ENCODE data around the gene FAM227B. TPM values are rescaled to one million over a fixed set of nuclear protein-coding genes. Genes with fewer than 3 reads are reported as not detected.
"Not testable (repeated sequence)": the region's sequence is repeated elsewhere in the genome, so short reads cannot be mapped to it uniquely, and the experiment has no call there.

FAM227B gene
- total RNA-seq, 1 experiment from 2014 or later: 3.3 TPM

DNA sequence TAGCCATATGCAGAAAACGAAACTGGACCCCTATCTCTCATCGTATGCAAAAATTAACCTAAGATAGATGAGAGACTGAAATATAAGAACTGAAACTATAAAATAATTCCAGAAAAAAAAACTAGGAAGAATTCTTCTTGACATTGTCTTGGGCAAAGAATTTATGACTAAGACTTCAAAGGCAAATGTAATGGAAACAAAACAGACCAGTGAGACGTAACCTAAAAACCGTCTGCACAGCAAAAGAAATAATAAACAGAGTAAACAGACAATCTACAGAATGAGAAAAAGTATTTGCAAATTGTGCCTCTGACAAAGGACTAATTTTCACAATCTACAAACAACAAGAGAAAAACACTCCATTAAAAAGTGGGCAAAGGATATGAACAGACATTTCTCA is 92.3 kb downstream of the FAM227B start:
- H3K4me2 ChIP-seq: no peak overlapping the region
- BruUV-seq (replicated peaks): no TSS peak
- no peaks in the 10 kb centered on the region for H3K36me3 ChIP-seq (ENCODE audit: low read depth)
- DNase-seq: no peak
- TF ChIP-seq, protein P1, sequence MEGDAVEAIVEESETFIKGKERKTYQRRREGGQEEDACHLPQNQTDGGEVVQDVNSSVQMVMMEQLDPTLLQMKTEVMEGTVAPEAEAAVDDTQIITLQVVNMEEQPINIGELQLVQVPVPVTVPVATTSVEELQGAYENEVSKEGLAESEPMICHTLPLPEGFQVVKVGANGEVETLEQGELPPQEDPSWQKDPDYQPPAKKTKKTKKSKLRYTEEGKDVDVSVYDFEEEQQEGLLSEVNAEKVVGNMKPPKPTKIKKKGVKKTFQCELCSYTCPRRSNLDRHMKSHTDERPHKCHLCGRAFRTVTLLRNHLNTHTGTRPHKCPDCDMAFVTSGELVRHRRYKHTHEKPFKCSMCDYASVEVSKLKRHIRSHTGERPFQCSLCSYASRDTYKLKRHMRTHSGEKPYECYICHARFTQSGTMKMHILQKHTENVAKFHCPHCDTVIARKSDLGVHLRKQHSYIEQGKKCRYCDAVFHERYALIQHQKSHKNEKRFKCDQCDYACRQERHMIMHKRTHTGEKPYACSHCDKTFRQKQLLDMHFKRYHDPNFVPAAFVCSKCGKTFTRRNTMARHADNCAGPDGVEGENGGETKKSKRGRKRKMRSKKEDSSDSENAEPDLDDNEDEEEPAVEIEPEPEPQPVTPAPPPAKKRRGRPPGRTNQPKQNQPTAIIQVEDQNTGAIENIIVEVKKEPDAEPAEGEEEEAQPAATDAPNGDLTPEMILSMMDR (conservative IDR thresholded peaks at IDR 0.05): no peak
- TF ChIP-seq EZH2 (IDR thresholded peaks at IDR 0.05; ENCODE audit: low read depth): no peak
- H3K4me1 ChIP-seq (replicated peaks; ENCODE audit: insufficient read depth): no peaks in the 10 kb centered on the region; the same call in 1 of the 2 replicates
- H3K4me3 ChIP-seq: no peak overlapping the region
- no peaks in the 10 kb centered on the region for H3K79me2 ChIP-seq (ENCODE audit: low read depth)
- H3K9me2 ChIP-seq (ENCODE audit: insufficient read depth): no peaks in the 10 kb centered on the region
- ChIA-PET CTCF (no interaction called here), POLR2A (ENCODE audit: unreplicated experiment) (no interaction called here)
- H4K20me1 ChIP-seq (ENCODE audit: insufficient read depth): no peaks in the 10 kb centered on the region
- H3K27ac ChIP-seq: no peak overlapping the region
- H2AFZ ChIP-seq: no peak overlapping the region
- H3K9me3 ChIP-seq (ENCODE audit: insufficient read depth, low read depth): no peaks in the 10 kb centered on the region
- intact Hi-C loops (cut with micrococcal nuclease; ENCODE audit: unreplicated experiment): no loop called here
- H3F3A ChIP-seq (ENCODE audit: insufficient read depth, low read depth): no peaks in the 10 kb centered on the region
- H3K27me3 ChIP-seq (ENCODE audit: insufficient read depth, low read depth): no peaks in the 10 kb centered on the region

DNA sequence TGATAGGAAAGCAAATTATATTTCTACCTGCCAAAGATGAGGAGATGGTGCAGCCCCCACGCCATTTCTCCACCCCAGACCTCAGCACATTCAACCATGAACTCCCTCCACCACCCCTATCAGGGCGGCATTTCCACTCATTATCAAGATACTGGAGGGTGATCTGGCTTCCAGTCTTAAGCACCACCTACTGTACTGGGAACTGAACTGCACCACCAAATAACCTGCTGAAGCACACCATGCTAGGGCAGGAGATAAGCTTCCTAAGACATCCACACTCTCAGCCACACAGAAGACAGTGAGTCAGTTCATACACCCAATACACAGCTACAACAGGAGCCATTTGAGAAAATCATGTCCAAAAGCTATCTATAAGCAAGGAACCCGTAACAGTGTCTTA is 98.8 kb downstream of the FAM227B start:
- no peaks in the 10 kb centered on the region for H4K20me1 ChIP-seq (ENCODE audit: insufficient read depth)
- no peak overlapping the region for H3K4me3 ChIP-seq
- TF ChIP-seq, protein P1 (conservative IDR thresholded peaks at IDR 0.05): no peak
- no peak for TF ChIP-seq EZH2 (IDR thresholded peaks at IDR 0.05; ENCODE audit: low read depth)
- BruUV-seq (replicated peaks): no TSS peak
- H3K36me3 ChIP-seq (ENCODE audit: low read depth): no peaks in the 10 kb centered on the region
- no peaks in the 10 kb centered on the region for H3K79me2 ChIP-seq (ENCODE audit: low read depth)
- ChIA-PET CTCF (no interaction called here), POLR2A (ENCODE audit: unreplicated experiment) (no interaction called here)
- H3K9me3 ChIP-seq (ENCODE audit: insufficient read depth, low read depth): no peaks in the 10 kb centered on the region
- H3K4me1 ChIP-seq (replicated peaks; ENCODE audit: insufficient read depth): no peaks in the 10 kb centered on the region
- H3K27me3 ChIP-seq (ENCODE audit: insufficient read depth, low read depth): no peaks in the 10 kb centered on the region
- no peak for DNase-seq
- intact Hi-C loops (cut with micrococcal nuclease; ENCODE audit: unreplicated experiment): no loop called here
- no peak overlapping the region for H2AFZ ChIP-seq
- no peaks in the 10 kb centered on the region for H3F3A ChIP-seq (ENCODE audit: insufficient read depth, low read depth)
- no peaks in the 10 kb centered on the region for H3K9me2 ChIP-seq (ENCODE audit: insufficient read depth)
- no peak overlapping the region for H3K4me2 ChIP-seq
- H3K27ac ChIP-seq: no peak overlapping the region

DNA sequence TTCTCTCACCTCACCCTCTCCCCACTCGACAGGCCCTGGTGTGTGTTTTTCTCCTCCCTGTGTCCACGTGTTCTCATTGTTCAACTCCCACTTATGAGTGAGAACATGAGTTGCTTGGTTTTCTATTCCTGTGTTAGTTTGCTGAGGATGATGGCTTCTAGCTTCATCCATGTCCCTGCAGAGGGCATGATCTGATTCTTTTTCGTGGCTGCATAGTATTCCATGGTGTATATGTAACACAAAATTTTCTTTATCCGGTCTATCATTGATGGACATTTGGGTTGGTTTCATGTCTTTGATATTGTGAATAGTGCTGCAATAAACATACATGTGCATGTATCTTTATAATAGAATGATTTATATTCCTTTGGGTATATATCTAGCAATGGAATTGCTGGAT is 107.9 kb downstream of the FAM227B start:
- H3K4me3 ChIP-seq; CTCF ChIA-PET; H3K4me2 ChIP-seq; H3K9me2 ChIP-seq (ENCODE audit: insufficient read depth); H4K20me1 ChIP-seq (ENCODE audit: insufficient read depth); H3K4me1 ChIP-seq (replicated peaks; ENCODE audit: insufficient read depth); H3K79me2 ChIP-seq (ENCODE audit: low read depth); DNase-seq; BruUV-seq (replicated peaks); H3K36me3 ChIP-seq (ENCODE audit: low read depth); H3F3A ChIP-seq (ENCODE audit: insufficient read depth, low read depth); H3K9me3 ChIP-seq (ENCODE audit: insufficient read depth, low read depth); POLR2A ChIA-PET (ENCODE audit: unreplicated experiment); intact Hi-C loops (cut with micrococcal nuclease; ENCODE audit: unreplicated experiment); H2AFZ ChIP-seq; H3K27me3 ChIP-seq (ENCODE audit: insufficient read depth, low read depth); H3K27ac ChIP-seq: not testable (repeated sequence)

DNA sequence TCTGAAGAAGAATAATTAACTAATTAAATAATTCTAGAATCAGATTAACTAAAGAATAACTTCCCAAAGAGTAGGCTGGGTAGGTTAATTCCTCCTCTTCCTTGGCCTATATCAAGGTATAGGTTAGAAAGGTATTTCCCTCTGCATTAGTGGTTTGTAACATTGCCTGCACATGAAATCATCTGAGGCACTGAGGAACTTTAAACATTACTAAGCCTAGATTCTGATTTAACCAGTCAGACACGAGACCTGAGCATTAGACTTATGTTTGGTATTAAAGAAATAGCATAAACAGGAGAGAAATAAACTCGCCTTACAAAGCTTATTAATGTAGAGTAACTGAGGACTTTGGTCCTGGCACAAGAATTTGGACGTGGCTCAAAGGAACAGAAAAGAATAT is 113.4 kb downstream of the FAM227B start:
- no peaks in the 10 kb centered on the region for H3K4me1 ChIP-seq (replicated peaks; ENCODE audit: insufficient read depth)
- no peak overlapping the region for H3K4me3 ChIP-seq
- H2AFZ ChIP-seq: no peak overlapping the region
- H3K27ac ChIP-seq: no peak overlapping the region
- intact Hi-C loops (cut with micrococcal nuclease; ENCODE audit: unreplicated experiment): no loop called here
- TF ChIP-seq EZH2 (IDR thresholded peaks at IDR 0.05; ENCODE audit: low read depth): no peak
- TF ChIP-seq, protein P1 (conservative IDR thresholded peaks at IDR 0.05): no peak
- no peaks in the 10 kb centered on the region for H3F3A ChIP-seq (ENCODE audit: insufficient read depth, low read depth)
- no peaks in the 10 kb centered on the region for H3K79me2 ChIP-seq (ENCODE audit: low read depth)
- no peaks in the 10 kb centered on the region for H3K9me3 ChIP-seq (ENCODE audit: insufficient read depth, low read depth)
- no peaks in the 10 kb centered on the region; the same call in 1 of the 2 replicates for H3K9me2 ChIP-seq (ENCODE audit: insufficient read depth)
- H3K27me3 ChIP-seq (ENCODE audit: insufficient read depth, low read depth): no peaks in the 10 kb centered on the region
- no peak overlapping the region for H3K4me2 ChIP-seq
- ChIA-PET CTCF (no interaction called here), POLR2A (ENCODE audit: unreplicated experiment) (no interaction called here)
- no peak for DNase-seq
- no peaks in the 10 kb centered on the region for H3K36me3 ChIP-seq (ENCODE audit: low read depth)
- no TSS peak for BruUV-seq (replicated peaks)
- no peaks in the 10 kb centered on the region for H4K20me1 ChIP-seq (ENCODE audit: insufficient read depth)

Measured in PC-9 (cell line).